ENCODE results near the gene ME3. TPM values are rescaled to one million over a fixed set of nuclear protein-coding genes. Genes with fewer than 3 reads are reported as not detected.

Gene ME3
- total RNA-seq, 4 donors from 2014 or later = 30.8 to 54.6 (median 36.7) TPM

GRCh38 chr11:86508604-86509587 lies 163.5 kb downstream of the ME3 start:
- Histone ChIP-seq H3K36me3 (peaks cover 0 to 14% (median 0%) of the 10 kb centered on the region in 3 donors), H3K4me1 (peaks cover 0 to 15% (median 0%) of the 10 kb centered on the region in 4 donors), H3K4me3 (no peak overlapping the region), H3K27me3 (no peaks in the 10 kb centered on the region), H3K27ac (no peak overlapping the region), H3K9me3 (no peaks in the 10 kb centered on the region)
- TF ChIP-seq POLR2A (IDR thresholded peaks at IDR 0.05) = no peak
- TF ChIP-seq EP300 (IDR thresholded peaks at IDR 0.05) = no peak
- TF ChIP-seq, protein P1, sequence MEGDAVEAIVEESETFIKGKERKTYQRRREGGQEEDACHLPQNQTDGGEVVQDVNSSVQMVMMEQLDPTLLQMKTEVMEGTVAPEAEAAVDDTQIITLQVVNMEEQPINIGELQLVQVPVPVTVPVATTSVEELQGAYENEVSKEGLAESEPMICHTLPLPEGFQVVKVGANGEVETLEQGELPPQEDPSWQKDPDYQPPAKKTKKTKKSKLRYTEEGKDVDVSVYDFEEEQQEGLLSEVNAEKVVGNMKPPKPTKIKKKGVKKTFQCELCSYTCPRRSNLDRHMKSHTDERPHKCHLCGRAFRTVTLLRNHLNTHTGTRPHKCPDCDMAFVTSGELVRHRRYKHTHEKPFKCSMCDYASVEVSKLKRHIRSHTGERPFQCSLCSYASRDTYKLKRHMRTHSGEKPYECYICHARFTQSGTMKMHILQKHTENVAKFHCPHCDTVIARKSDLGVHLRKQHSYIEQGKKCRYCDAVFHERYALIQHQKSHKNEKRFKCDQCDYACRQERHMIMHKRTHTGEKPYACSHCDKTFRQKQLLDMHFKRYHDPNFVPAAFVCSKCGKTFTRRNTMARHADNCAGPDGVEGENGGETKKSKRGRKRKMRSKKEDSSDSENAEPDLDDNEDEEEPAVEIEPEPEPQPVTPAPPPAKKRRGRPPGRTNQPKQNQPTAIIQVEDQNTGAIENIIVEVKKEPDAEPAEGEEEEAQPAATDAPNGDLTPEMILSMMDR (IDR thresholded peaks at IDR 0.05) = no peak
- no peak for DNase-seq (ENCODE audit: low spot score in 2 of 2)
- whole genome bisulfite sequencing, 2 donors = 63 to 74% methylated on average over 6 of the region's 6 CpGs

DNA sequence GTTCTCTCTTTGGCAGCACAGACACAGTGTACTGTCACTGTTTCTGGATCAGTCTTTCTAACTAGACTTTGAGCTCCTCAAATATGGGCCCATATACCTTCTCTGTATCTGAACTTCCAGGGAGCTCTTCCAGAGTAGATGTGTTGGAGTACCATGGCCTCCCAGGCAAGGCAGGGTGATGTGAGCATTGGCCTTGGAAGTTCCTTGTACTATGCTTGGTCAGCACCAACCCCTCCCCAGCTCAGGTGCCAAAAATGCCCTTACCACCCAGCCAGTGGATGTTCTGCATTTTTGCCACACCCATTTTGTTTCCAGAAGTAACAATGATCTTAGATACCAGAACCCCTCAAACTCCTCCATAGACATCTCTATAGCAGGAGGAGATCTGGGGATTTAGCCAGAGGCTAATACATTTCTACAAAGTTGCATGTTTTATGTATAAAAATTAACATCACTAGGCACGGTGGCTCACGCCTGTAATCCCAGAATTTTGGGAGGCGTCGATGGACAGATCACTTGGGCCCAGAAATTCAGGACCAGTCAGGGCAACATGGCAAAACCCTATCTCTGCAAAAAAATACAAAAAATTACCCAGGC lies 165.1 kb downstream of the ME3 start:
- WGBS, 2 donors = 94 to 97% methylated on average over 4 of the region's 4 CpGs
- H3K27me3 ChIP-seq = no peaks in the 10 kb centered on the region
- TF ChIP-seq EP300 (IDR thresholded peaks at IDR 0.05) (no peak), POLR2A (IDR thresholded peaks at IDR 0.05) (no peak)
- TF ChIP-seq, protein P1 (IDR thresholded peaks at IDR 0.05) = no peak
- no peak overlapping the region for H3K4me3 ChIP-seq
- H3K9me3 ChIP-seq = no peaks in the 10 kb centered on the region
- H3K36me3 ChIP-seq = peaks cover 0 to 14% (median 0%) of the 10 kb centered on the region in 3 donors
- H3K27ac ChIP-seq = no peak overlapping the region
- no peak for DNase-seq (ENCODE audit: low spot score in 2 of 2)
- H3K4me1 ChIP-seq = peaks cover 0 to 15% (median 0%) of the 10 kb centered on the region in 4 donors

DNA sequence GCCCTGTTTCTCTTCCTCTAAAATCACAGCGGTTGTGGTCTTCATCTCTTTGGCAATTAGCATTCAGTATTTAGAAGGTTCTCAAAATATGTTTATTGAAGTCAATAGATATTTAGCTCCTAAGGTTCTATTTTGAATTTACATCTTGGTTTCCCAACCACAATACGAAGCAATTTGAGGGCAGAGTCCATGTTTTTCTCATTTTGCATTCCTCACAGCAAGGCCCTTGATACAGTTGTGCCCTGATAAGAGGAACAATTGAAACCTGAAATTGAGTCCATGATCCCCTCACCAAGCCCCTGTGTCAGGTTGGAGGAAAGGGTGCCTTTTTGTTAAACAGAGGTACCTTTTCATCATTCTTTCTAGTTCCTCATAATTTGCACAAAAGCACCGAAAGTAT lies 166.2 kb downstream of the ME3 start:
- DNase-seq (ENCODE audit: low spot score in 2 of 2) = no peak
- whole genome bisulfite sequencing, 2 donors = 91 to 92% methylated on average over 3 of the region's 3 CpGs
- H3K4me3 ChIP-seq = no peak overlapping the region

GRCh38 chr11:86503131-86503530 lies 169.3 kb downstream of the ME3 start:
- no peaks in the 10 kb centered on the region for H3K4me1 ChIP-seq
- peaks cover 0 to 22% (median 0%) of the 10 kb centered on the region in 3 donors for H3K36me3 ChIP-seq
- no peak overlapping the region for H3K4me3 ChIP-seq
- TF ChIP-seq POLR2A (IDR thresholded peaks at IDR 0.05) = no peak
- TF ChIP-seq, protein P1 (IDR thresholded peaks at IDR 0.05) = no peak
- TF ChIP-seq EP300 (IDR thresholded peaks at IDR 0.05) = no peak
- H3K9me3 ChIP-seq = no peaks in the 10 kb centered on the region
- no peak overlapping the region for H3K27ac ChIP-seq
- no peaks in the 10 kb centered on the region for H3K27me3 ChIP-seq
- WGBS, 2 donors = 84 to 91% methylated on average over 4 of the region's 4 CpGs
- DNase-seq (ENCODE audit: low spot score in 2 of 2) = no peak

More for the DNA sequence above, 166.2 kb downstream of the ME3 start:
- no peak overlapping the region for H3K27ac ChIP-seq
- H3K4me1 ChIP-seq = peaks cover 0 to 14% (median 0%) of the 10 kb centered on the region in 4 donors
- no peaks in the 10 kb centered on the region for H3K27me3 ChIP-seq
- H3K9me3 ChIP-seq = no peaks in the 10 kb centered on the region
- peaks cover 0 to 14% (median 0%) of the 10 kb centered on the region in 3 donors for H3K36me3 ChIP-seq
- TF ChIP-seq EP300 (IDR thresholded peaks at IDR 0.05) (no peak), POLR2A (IDR thresholded peaks at IDR 0.05) (no peak)
- TF ChIP-seq, protein P1 (IDR thresholded peaks at IDR 0.05) = no peak
